CD4-positive, alpha-beta T cell treated with Interferon alpha-2 for 1 hour (primary cell): Measurements from ENCODE around the gene UPK3BL2.
A peak's percentile ranks its signal among the peaks of the same experiment; 100 is the strongest.
"Not testable (repeated sequence)": the region's sequence is repeated elsewhere in the genome, so short reads cannot be mapped to it uniquely, and the experiment has no call there.

Experiments
- DNase-seq, 2 donors: peaks; one replicate each; pipeline ENCODE4 v3.0.0-alpha.2; 2020 to 2022

Gene UPK3BL2, protein sequence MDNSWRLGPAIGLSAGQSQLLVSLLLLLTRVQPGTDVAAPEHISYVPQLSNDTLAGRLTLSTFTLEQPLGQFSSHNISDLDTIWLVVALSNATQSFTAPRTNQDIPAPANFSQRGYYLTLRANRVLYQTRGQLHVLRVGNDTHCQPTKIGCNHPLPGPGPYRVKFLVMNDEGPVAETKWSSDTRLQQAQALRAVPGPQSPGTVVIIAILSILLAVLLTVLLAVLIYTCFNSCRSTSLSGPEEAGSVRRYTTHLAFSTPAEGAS

DNA sequence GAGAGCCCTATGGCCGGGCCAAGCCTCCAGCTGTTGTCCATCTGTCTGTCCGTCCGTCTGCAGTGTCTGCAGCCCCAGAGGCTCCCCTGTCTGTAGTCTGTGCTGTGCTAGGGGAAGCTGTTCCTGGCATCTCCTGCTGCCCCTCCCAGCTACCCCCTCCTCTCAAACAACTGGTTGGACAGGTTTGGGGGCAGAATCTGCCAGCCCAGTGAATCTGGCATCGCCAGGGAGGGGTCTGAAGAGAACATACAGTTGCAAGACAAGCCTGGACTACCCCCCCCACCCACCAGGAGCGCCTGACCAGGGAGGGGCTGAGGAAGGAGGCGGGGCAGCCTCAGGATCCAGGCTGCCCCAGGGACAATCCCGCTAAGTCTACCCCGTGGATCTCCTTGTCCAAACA, at the start of gene UPK3BL2:
TSS of gene UPK3BL2 (minus strand) at position 101 of the 400 bp plus-strand sequence. CDS start at position 41, 60 bp downstream.
- not testable (repeated sequence) for DNase-seq

DNA sequence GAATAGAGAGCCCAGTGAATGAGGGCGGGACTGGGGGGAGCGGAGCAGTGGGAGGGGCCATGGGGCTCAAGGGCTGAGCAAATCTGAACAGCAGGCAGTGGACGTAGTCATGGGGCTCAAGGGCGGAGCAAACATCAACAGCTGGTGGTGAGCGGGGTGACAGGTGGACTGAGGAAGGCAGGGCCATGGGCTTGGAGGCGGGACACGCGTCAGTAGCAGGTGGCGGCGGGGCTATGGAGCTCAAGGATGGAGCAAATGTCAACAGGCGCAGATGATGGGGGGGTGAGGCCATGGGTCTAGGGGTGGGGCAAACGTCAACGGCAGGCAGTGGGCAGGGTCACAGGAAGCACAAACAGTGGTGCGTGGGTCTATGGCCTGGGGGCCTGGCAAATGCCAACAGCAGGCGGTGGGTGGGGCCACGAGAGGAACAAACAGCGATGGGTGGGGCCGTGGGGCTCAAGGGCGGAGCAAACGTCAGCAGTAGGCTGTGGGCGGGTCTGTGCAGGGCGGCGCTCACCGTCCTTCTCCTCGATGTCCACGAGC, 49.1 kb upstream of the UPK3BL2 start:
- peak; percentile 52 to 77 for DNase-seq

DNA sequence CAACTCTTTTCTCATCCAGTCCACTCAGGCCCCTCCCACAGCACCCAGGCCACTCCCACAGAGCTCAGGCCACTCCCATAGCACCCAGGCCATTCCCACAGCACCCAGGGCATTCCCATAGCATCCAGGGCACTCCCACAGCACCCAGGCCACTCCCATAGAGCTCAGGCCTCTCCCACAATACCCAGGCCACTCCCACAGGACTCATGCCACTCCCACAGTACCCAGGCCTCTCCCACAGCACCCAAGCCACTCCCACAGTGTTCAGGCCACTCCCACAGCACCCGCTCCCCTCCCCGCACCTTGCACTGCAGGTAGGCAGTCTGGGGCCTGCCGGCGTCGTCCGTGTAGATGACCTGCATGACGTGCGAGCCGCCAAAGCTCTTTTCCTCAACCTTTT, 46.4 kb upstream of the UPK3BL2 start:
- not testable (repeated sequence) for DNase-seq

DNA sequence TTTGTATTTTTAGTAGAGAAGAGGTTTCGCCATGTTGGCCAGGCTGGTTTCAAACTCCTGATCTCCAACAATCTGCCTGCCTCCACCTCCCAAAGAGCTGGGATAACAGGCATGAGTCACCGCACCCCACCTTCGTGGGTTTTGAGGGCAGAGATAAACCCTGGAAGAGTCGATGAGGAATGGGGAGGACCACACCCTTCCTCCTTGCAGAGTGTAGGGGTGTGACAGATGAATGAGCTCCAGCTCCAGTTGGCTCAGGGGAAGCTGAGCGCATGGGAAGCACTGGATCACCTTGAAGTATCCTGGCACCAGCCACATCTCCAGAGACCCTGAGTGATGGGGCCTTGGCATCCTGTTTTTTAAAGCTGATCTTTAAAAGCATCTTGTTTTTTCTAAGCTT, 40.0 kb upstream of the UPK3BL2 start:
- not testable (repeated sequence) for DNase-seq

DNA sequence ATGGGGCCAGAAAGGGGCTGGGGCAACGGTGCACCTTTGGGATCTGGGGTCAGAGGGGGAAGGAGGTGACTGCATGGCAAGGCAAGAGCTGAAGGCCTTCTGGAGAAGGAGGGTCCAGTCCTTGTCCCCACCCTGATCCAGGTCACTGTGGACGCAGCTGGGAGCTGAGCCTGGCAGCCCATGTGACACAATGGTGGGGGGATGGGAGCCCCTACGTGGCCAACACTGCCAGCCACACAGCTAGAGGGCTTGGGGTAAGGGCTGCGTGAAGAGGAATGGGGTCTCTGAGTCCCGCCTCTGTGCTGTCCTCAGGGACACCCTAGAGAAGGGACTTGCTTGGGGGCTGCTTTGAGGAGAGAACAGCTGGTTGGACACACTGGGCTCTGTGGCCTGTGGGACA, 38.2 kb upstream of the UPK3BL2 start:
- DNase-seq: not testable (repeated sequence)

DNA sequence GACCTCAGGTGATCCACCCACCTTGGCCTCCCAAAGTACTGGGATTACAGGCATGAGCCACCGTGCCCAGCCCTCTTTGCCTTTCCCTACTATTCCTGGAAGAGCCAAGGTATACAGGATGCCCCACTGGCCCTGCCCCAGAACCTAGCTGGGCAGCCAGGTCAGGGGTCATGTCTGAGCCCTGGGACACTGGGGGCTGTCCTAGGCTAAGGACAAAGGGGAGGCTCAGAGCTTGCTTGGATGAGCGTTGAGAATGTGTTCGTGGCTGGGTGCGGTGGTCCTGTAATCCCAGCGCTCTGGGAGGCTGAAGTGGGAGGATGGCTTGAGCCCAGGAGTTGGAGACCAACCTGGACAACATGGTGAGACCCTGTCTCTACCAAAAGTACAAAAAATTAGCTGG, 35.0 kb upstream of the UPK3BL2 start:
- not testable (repeated sequence) for DNase-seq

DNA sequence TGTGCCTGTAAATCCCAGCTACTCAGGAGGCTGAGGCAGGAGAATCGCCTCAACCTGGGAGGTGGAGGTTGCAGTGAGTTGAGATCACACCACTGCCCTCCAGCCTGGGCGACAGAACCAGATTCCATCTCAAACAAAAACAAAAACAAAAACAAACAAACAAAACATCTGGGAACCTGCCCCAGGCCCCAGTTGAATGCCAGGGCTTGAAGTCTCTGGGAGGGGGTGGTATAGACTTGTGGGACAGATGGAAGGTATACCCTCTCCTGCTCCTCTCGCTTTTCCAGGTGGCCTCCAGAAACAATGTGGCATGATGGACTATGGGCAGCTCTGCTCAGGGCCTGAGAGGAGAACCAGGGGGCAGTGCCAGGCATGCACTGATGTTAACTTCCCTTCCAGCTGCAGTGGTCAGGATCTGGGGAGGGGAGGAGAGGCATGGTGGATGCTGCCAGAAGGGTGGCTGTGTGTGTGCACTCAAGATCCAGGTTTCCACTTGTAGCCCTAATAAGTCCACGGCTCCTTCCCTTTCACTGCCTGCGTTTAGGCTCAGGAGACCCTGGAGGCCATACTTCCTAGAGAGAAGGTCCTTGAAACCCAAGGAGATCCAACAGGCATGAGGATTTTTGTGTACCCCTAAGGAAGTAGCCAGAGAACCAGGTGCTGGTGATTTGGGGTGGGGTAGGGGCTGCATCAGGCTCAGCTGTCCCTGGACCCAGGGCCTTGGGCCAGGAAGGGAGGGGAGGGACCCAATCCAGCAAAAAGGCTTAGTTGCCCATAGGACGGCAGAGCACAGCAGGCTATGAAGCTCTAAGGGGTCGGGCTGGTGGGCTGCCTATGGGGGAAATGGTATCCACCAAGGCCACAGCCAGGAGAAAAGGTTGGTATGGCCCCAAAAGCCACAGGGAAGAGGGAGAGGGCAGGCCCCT, 34.1 kb upstream of the UPK3BL2 start:
- DNase-seq: not testable (repeated sequence)

DNA sequence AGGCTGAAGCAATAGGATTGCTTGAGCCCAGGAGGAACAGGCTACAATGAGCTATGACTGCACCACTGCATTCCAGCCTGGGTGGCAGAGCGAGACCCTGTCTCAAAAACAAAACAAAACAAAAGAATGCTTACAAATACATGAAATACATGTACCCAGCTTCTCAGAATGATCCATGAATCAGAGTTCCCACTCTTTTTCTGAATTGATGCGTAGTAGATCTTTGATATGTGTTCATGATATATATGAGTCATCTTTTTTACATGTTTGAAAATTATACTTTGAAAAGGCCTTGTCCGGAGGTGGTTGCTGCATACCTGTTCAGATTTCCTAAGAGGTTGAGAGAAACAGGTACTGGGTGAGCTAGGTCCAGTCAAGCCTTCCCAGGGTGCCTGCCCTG, 32.9 kb upstream of the UPK3BL2 start:
- DNase-seq: not testable (repeated sequence)

DNA sequence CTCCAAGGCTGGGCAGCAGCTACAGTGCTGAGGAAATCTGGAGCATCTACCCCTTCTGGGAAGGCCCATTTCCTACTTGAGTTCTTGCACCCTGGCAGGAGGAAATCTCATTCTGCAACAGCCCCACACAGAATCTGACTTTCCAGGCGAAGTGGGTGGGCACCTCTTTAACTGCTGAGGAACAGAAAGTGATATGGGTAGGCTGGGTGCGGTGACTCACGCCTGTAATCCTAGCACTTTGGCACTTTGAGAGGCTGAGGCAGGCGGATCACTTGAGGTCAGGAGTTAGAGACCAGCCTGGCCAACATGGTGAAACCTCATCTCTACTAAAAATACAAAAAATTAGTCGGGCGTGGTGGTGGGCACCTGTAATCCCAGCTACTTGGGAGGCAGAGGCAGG, 31.1 kb upstream of the UPK3BL2 start:
- DNase-seq: not testable (repeated sequence)

DNA sequence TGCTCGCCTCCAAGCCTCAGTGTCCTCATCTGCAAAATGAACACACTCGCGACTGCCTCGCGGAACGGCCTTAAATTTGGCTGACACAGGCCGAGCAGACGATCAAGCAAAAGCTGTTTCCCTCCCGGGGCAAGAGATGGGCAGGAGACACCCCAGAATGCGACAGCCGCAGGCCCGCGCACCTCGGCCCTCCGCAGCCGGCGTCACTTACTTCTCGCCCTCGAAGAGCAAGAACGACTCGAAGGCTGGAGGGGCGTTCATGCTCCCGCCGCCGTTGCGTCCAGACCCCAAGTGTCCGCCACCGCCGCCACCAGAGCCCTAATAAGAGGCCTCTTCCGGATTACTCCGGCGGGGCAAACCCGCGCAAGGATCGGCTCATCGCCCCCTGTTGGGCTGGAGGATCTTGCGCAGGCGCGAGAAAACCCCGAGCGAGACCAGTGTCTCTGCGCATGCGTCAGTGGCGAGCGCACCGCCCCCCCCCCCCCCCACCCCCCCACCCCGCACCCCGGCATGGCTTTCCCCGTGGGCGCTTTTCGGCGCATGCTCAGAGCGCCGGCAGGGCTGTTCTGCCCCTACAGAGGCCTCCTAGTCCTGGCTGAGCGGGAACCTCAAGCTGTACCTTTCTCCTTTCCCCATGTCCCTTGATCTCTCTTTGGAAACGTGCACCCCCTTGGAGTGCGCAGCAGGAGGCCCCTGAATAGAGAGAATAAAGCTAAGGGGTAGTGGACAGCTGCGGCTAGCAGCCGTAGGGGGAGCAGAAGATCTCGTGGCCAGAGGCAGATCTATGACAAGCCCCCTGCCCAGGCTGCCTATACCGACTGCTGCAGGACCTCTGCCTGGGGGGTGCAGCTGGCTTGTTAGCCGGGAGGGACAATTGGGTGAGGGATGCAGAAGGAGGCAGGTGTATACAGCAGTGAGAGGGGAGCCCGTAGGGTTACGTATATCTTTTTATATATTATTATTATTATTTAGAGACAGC, 29.1 kb upstream of the UPK3BL2 start, which contains the start of gene POLR2J3:
TSS of gene POLR2J3 (minus strand) at position 323 of the 979 bp plus-strand sequence. CDS start at position 261, 62 bp downstream.
- peak; percentile 95 to 97 for DNase-seq

DNA sequence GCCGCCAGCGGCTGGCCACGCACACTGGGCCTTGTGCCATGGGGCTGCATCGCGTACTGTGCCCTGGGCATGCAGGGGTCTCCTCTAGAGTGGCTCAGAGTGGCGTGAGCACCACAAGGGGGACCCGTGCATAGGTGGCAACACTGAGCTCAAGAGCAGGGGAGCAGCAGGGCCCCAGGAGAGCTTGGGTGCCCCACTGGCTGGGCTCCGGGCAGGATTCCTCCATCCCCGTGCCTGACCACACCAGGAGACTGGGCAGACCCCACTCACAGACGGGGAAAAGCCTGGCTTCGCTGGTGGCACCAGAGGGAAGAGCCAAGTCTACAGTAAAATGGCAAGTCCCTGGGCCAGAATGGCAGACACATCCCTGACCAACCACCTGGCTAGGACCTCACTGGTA, 25.1 kb upstream of the UPK3BL2 start:
- not testable (repeated sequence) for DNase-seq

DNA sequence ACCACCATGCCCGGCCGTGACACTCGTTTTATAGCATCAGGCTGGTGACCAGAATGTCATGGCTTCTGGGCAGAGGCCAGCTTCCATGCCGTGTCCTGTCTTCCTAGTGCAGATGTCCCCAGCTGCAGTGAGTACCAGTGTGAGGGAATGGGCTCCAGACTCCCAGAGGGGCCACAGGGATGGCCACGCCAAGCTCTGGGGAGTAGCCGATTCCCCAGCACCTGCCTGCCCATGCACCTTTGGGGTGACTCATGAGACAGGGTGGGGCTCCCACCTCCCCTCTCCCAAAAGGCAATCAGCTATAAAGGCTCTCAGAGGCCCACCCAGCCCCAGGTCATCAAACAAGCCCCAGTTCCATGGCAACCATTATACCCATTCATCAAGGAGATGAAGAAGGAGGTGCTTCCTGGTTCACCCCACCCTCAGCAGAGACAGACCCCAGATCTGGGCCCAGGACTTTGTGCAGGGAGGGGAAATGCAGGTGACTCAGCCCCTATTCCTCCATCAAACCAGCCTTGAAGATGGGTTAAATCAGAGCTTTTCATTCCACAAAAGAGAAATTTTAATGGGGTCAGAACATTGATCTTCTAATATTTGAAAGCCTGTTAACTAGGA, 7.4 kb upstream of the UPK3BL2 start, which contains the start of gene SPDYE2:
TSS of gene SPDYE2 (plus strand) at position 419 of the 615 bp plus-strand sequence. CDS start 2,030 bp downstream, outside the sequence.
- DNase-seq: not testable (repeated sequence)

DNA sequence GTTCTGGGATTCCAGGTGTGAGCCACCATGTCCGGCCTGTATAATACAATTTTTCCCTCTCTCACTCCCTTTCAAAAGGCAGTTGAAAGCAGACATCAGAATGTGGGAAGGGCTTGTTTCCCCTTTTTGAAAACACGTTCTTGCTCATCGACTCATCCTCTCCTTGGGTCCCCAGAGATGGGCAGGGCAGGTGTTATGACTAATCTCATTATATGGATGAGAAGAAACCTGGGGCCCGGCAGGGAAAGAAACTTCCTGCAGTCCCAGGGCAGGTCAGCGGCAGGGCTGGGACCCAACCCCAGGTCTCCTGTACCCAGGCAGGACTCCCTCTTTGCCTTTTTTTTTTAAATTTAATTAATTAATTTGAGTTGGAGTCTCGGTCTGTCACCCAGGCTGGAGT, 2.9 kb upstream of the UPK3BL2 start:
- not testable (repeated sequence) for DNase-seq

DNA sequence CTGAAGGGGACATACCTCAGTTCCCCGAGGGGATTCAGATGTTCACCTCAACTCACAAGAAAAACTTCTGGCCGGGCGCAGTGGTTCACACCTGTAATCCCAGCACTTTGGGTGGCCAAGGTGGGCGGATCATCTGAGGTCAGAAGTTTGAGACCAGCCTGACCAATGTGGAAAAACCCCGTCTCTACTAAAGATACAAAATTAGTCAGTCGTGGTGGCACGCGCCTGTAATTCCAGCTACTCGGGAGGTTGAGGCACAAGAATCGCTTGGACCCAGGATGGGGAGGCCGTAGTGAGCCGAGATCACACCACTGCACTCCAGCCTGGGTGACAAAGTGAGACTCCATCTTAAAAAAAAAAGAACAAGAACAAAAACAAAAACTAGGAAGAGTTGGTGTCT, 1.8 kb upstream of the UPK3BL2 start:
- not testable (repeated sequence) for DNase-seq

DNA sequence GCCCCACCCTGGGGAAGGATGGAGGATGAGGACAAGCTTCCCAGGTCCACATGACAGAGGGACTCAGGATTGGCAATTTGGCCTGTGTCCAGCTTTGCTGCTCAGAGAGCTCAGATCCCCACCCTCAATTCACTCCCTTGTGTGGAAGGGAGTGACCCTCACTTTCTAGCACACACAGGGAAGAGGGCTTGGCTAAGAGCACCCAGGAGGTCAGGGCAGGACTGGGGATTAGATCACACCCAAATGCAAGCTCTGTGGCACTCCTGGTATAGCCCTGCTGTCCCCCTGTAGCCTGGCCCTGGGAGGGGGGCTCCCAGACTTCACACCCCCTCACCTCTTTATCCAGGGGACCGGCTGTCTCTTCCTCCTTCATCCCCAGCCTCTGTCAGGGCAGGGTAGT, 876 bp upstream of the UPK3BL2 start:
- DNase-seq: not testable (repeated sequence)

DNA sequence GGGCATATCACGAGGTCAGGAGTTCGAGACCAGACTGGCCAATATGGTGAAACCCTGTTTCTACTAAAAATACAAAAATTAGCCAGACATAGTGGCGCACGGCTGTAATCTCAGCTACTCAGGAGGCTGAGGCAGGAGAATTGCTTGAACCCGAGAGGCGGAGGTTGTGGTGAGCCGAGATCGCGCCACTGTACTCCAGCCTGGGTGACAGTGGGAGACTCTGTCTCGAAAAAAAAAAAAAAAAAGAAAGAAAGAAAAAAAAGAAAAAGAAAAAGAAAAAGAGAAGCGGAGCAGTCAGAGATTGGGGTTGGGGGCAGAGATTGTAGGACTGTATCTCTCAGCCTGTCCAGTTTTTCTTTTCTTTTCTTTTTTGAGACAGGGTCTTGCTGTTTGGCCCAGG, 725 bp downstream of the UPK3BL2 start:
- DNase-seq: not testable (repeated sequence)

DNA sequence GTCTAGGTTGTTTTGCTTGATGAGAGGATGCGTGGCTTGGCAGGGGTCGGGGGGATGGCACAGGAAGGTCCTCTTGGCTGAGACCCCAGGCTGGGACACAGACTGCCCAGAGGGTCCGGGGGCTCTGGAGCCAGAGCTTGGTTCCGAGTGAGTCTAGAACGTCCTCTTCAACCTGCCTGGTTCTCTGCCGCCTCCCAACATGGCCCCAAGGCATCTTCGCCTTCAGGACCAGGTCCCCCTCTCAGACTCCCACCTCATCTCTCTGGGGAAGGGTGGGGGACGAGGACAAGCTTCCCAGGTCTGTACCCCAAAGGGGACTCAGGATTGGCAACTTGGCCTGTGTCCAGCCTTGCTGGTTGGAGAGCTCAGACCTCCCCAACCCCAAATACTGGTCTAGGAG, 1.4 kb downstream of the UPK3BL2 start:
- DNase-seq: not testable (repeated sequence)

DNA sequence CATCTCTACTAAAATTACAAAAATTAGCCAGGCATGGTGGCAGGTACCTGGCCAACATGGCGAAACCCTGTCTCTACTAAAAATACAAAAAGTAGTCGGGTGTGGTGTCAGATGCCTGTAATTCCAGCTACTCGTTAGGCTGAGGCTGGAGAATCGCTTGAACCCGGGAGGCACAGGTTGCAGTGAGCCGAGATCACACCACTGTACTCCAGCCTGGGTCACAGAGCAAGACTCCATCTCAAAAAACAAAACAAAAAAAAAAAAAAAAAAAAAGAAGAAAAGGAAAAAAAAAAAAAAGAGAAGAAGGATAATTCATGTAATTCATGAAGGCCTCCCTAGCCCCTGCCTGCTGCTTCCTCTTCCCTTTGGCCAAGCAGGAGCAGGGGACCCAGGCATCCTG, 2.9 kb downstream of the UPK3BL2 start:
- not testable (repeated sequence) for DNase-seq

DNA sequence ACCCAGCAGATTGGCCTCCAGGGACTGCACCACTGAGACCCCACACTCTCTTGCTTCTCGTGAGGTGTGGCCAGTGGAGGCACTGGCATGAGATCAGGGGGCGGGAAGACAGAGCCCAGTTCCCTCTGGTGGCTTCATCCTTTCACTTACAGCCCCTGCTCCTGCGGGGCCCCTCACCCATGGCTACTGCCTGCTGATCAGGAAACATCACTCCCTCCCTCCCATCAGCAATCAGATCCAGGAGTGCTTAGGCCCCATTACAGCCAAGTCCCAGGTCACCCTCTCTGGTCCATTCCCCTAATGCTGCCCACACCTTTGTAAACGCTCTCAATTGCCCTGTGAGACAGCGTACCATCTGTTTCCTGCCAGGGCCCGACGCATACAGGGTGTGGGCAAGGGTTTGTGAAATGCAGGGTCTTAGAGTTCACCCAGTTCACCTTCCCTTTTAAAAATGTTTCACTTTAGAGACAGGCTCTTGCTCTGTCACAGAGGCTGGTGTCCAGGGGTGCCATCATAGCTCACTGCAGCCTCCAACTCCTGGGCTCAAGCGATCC, 8.4 kb downstream of the UPK3BL2 start:
- not testable (repeated sequence) for DNase-seq

DNA sequence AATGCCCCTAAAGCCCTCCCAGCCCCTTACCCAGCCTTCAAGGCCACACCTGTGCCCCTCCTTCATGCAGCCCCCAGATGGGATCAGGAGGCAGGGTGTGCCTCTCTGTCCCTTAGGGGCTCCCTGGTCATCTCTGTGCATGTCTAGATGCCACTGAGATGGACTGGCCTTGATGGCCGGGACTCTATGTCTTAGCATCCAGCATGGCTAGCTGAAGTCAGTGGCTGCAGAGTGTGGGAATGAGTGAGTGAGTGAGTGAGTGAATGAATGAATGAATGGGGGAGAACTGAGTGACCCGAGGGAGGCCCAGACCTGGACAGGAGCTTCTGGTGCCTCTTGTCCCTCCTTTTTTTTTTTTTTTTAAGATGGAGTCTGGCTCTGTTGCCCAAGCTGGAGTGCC, 11.4 kb downstream of the UPK3BL2 start:
- not testable (repeated sequence) for DNase-seq

DNA sequence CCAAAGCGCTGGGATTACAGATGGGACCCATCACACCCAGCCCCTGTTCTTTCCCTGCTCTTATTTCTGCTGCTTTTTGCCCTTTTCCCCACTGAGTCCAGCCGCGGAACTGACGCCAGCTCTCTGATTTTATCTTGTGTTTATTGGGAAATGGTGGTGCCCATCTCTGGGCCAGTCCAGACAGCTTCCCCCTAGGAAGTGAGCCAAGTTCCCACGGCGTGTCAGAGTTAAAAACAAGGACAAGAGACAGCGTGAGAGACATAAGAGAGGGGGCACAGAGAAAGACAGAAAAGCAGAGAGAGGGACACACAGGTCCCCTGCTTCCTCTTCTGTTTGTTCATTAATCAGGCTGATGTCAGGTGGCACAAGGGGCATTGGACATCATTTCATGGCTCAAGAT, 11.9 kb downstream of the UPK3BL2 start:
- not testable (repeated sequence) for DNase-seq
